ENCODE data around the gene NANOGP8. TPM values are rescaled to one million over a fixed set of nuclear protein-coding genes. Genes with fewer than 3 reads are reported as not detected.

Gene NANOGP8
- polyA plus RNA-seq, 1 donor from 2014 or later = not detected

DNA sequence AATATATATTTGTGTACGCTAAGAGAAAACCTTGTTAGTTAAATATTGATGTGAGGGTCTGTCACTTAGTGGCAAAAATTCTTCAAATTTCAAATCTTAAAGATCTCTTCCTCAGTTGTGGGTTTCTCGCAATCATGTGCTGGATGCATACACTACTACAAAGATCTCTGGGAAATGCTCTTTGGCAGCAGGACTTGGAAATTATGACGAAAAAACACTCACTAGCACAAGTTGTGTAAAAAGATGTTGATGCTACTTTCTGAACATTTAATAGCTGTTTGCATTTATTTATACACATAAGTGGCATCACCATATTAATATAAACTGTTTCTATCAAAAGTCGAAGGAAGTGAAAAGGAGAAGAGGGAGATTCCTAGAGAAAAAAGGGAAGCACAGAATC, 10.8 kb upstream of the NANOGP8 start:
- no peaks in the 10 kb centered on the region for H3K9me2 ChIP-seq (ENCODE audit: insufficient read depth, low read length)
- H3K9me3 ChIP-seq (ENCODE audit: low read length) = no peaks in the 10 kb centered on the region
- no peaks in the 10 kb centered on the region for H3K36me3 ChIP-seq (ENCODE audit: insufficient read depth, low read length)

DNA sequence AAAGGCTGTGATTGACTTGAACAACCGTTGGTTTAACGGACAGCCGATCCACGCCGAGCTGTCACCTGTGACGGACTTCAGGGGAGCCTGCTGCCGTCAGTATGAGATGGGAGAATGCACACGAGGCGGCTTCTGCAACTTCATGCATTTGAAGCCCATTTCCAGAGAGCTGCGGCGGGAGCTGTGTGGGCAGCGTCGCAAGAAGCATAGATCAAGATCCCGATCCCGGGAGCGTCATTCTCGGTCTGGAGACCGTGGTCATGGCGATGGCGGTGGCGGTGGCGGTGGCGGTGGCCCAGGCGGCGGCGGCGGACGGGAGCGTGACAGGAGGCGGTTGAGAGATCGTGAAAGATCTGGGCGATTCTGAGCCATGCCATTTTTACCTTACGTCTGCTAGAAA, 7.8 kb upstream of the NANOGP8 start:
- Histone ChIP-seq H3K79me2 (replicated peaks; ENCODE audit: insufficient read depth, low read length) (no peaks in the 10 kb centered on the region), H3K27me3 (ENCODE audit: insufficient read depth, low read depth, low read length) (no peaks in the 10 kb centered on the region)

More for the DNA sequence above, 10.8 kb upstream of the NANOGP8 start:
- Histone ChIP-seq H3K4me3 (ENCODE audit: low read length) (no peak overlapping the region), H3K9ac (ENCODE audit: low read length) (no peak overlapping the region), H3K27ac (ENCODE audit: low read length) (no peak overlapping the region), H3F3A (ENCODE audit: insufficient read depth, low read length, poor library complexity, severe bottlenecking) (no peaks in the 10 kb centered on the region), H2AFZ (ENCODE audit: low read depth, low read length) (no peak overlapping the region), H3K4me2 (ENCODE audit: low read length) (no peak overlapping the region), H3K27me3 (ENCODE audit: insufficient read depth, low read depth, low read length) (no peaks in the 10 kb centered on the region), H3K79me2 (replicated peaks; ENCODE audit: insufficient read depth, low read length) (no peaks in the 10 kb centered on the region), H4K20me1 (ENCODE audit: insufficient read depth) (no peaks in the 10 kb centered on the region)
- TF ChIP-seq EZH2 (IDR thresholded peaks at IDR 0.05; ENCODE audit: borderline replicate concordance, insufficient read depth, low read length, poor library complexity, severe bottlenecking) = no peak
- TF ChIP-seq RAD21 (conservative IDR thresholded peaks at IDR 0.05) = no peak
- TF ChIP-seq SMC3 (conservative IDR thresholded peaks at IDR 0.05; ENCODE audit: poor library complexity) = no peak
- TF ChIP-seq, protein P1, sequence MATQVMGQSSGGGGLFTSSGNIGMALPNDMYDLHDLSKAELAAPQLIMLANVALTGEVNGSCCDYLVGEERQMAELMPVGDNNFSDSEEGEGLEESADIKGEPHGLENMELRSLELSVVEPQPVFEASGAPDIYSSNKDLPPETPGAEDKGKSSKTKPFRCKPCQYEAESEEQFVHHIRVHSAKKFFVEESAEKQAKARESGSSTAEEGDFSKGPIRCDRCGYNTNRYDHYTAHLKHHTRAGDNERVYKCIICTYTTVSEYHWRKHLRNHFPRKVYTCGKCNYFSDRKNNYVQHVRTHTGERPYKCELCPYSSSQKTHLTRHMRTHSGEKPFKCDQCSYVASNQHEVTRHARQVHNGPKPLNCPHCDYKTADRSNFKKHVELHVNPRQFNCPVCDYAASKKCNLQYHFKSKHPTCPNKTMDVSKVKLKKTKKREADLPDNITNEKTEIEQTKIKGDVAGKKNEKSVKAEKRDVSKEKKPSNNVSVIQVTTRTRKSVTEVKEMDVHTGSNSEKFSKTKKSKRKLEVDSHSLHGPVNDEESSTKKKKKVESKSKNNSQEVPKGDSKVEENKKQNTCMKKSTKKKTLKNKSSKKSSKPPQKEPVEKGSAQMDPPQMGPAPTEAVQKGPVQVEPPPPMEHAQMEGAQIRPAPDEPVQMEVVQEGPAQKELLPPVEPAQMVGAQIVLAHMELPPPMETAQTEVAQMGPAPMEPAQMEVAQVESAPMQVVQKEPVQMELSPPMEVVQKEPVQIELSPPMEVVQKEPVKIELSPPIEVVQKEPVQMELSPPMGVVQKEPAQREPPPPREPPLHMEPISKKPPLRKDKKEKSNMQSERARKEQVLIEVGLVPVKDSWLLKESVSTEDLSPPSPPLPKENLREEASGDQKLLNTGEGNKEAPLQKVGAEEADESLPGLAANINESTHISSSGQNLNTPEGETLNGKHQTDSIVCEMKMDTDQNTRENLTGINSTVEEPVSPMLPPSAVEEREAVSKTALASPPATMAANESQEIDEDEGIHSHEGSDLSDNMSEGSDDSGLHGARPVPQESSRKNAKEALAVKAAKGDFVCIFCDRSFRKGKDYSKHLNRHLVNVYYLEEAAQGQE (IDR thresholded peaks at IDR 0.05; ENCODE audit: borderline replicate concordance) = no peak

More for the DNA sequence above, 7.8 kb upstream of the NANOGP8 start:
- Histone ChIP-seq H3K4me3 (ENCODE audit: low read length) (no peak overlapping the region), H3K27ac (ENCODE audit: low read length) (no peak overlapping the region), H3K9ac (ENCODE audit: low read length) (no peak overlapping the region), H4K20me1 (ENCODE audit: insufficient read depth) (no peaks in the 10 kb centered on the region), H3K36me3 (ENCODE audit: insufficient read depth, low read length) (no peaks in the 10 kb centered on the region), H3K9me3 (ENCODE audit: low read length) (no peaks in the 10 kb centered on the region), H2AFZ (ENCODE audit: low read depth, low read length) (no peak overlapping the region), H3K9me2 (ENCODE audit: insufficient read depth, low read length) (no peaks in the 10 kb centered on the region), H3F3A (ENCODE audit: insufficient read depth, low read length, poor library complexity, severe bottlenecking) (no peaks in the 10 kb centered on the region), H3K4me2 (ENCODE audit: low read length) (no peak overlapping the region)
- no peak for TF ChIP-seq SMC3 (conservative IDR thresholded peaks at IDR 0.05; ENCODE audit: poor library complexity)
- TF ChIP-seq POLR2AphosphoS5 (IDR thresholded peaks at IDR 0.05) = no peak
- TF ChIP-seq TAF1 (IDR thresholded peaks at IDR 0.05; ENCODE audit: low read depth) = no peak
- TF ChIP-seq, protein P1 (IDR thresholded peaks at IDR 0.05; ENCODE audit: borderline replicate concordance) = no peak
- TF ChIP-seq EZH2 (IDR thresholded peaks at IDR 0.05; ENCODE audit: borderline replicate concordance, insufficient read depth, low read length, poor library complexity, severe bottlenecking) = no peak
- no peak for TF ChIP-seq EP300 (conservative IDR thresholded peaks at IDR 0.05; ENCODE audit: poor library complexity, severe bottlenecking)
- TF ChIP-seq, protein P2, sequence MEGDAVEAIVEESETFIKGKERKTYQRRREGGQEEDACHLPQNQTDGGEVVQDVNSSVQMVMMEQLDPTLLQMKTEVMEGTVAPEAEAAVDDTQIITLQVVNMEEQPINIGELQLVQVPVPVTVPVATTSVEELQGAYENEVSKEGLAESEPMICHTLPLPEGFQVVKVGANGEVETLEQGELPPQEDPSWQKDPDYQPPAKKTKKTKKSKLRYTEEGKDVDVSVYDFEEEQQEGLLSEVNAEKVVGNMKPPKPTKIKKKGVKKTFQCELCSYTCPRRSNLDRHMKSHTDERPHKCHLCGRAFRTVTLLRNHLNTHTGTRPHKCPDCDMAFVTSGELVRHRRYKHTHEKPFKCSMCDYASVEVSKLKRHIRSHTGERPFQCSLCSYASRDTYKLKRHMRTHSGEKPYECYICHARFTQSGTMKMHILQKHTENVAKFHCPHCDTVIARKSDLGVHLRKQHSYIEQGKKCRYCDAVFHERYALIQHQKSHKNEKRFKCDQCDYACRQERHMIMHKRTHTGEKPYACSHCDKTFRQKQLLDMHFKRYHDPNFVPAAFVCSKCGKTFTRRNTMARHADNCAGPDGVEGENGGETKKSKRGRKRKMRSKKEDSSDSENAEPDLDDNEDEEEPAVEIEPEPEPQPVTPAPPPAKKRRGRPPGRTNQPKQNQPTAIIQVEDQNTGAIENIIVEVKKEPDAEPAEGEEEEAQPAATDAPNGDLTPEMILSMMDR (IDR thresholded peaks at IDR 0.05; ENCODE audit: poor library complexity, severe bottlenecking) = no peak
- TF ChIP-seq MXI1 (conservative IDR thresholded peaks at IDR 0.05; ENCODE audit: poor library complexity, severe bottlenecking) = no peak
- no peak for TF ChIP-seq RAD21 (conservative IDR thresholded peaks at IDR 0.05)
